ENCODE measurements around the gene PTH1R. TPM values are rescaled to one million over a fixed set of nuclear protein-coding genes. Genes with fewer than 3 reads are reported as not detected.

Gene PTH1R
- total RNA-seq, 1 experiment from 2014 or later: 1.0 TPM

DNA sequence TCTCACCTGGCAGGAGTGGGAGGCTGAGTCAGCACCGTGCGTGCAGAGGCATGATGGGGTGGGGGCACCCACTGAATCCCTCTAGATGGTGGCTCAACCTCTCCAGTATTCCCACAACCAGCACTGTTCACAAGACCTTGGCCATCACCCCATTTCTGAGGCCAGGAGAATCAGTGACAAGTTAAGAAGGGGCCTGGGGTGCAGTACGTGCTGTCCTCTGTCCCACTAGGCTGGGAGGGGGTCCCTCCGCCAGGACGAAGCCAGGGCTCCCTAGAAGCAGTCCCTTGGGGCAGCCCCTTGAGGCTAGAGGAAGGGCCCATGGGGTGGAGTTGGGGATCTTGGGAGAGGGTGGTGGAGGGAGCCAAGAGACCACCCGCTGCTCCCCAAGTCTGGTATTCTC lies 19.1 kb upstream of the PTH1R start:
- H3K4ac ChIP-seq (ENCODE audit: low read depth, low read length): no peak overlapping the region
- peaks cover 3 to 6% of the 10 kb centered on the region in 2 experiments; a peak in 3 of 4 replicates for H3K4me1 Mint-ChIP-seq
- H3K79me1 ChIP-seq (ENCODE audit: insufficient read depth, low read depth, low read length, poor library complexity, severe bottlenecking): no peaks in the 10 kb centered on the region
- H3K18ac ChIP-seq (ENCODE audit: insufficient read length, low read depth, low read length): no peak overlapping the region
- H3K56ac ChIP-seq (ENCODE audit: insufficient read length, low read depth, low read length): no peak overlapping the region
- no CpG with 5 or more reads among the region's 6 CpGs for WGBS (ENCODE audit: extremely low coverage, insufficient read length, low lambda C conversion rate)
- H4K5ac ChIP-seq (ENCODE audit: insufficient read length, low read depth, low read length): no peak overlapping the region
- no peaks in the 10 kb centered on the region for H3K4me1 ChIP-seq (ENCODE audit: insufficient read depth, low read length)
- no peaks in the 10 kb centered on the region for H3K79me2 ChIP-seq (ENCODE audit: insufficient read depth, low read length)
- no peak overlapping the region for H4K91ac ChIP-seq (ENCODE audit: insufficient read length, low read depth, low read length)
- no peak overlapping the region for H3K14ac ChIP-seq (ENCODE audit: insufficient read depth, low read length)
- H2BK5ac ChIP-seq (ENCODE audit: insufficient read length, low read length): no peak overlapping the region
- H2BK12ac ChIP-seq (ENCODE audit: insufficient read length, low read depth, low read length): no peak overlapping the region
- TF ChIP-seq, protein P1, sequence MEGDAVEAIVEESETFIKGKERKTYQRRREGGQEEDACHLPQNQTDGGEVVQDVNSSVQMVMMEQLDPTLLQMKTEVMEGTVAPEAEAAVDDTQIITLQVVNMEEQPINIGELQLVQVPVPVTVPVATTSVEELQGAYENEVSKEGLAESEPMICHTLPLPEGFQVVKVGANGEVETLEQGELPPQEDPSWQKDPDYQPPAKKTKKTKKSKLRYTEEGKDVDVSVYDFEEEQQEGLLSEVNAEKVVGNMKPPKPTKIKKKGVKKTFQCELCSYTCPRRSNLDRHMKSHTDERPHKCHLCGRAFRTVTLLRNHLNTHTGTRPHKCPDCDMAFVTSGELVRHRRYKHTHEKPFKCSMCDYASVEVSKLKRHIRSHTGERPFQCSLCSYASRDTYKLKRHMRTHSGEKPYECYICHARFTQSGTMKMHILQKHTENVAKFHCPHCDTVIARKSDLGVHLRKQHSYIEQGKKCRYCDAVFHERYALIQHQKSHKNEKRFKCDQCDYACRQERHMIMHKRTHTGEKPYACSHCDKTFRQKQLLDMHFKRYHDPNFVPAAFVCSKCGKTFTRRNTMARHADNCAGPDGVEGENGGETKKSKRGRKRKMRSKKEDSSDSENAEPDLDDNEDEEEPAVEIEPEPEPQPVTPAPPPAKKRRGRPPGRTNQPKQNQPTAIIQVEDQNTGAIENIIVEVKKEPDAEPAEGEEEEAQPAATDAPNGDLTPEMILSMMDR (conservative IDR thresholded peaks at IDR 0.05): no peak
- H3T11ph ChIP-seq (ENCODE audit: low read length): no peak overlapping the region
- H3K9me3 Mint-ChIP-seq: no peaks in the 10 kb centered on the region; a peak in 1 of 5 replicates
- DNase-seq: no peak
- no peaks in the 10 kb centered on the region for H4K20me1 ChIP-seq (ENCODE audit: control insufficient read depth, insufficient read depth, insufficient read length)
- H3K23ac ChIP-seq (ENCODE audit: insufficient read length, low read depth, low read length): no peak overlapping the region
- no peak overlapping the region for H2BK20ac ChIP-seq (ENCODE audit: low read depth, low read length, poor library complexity, severe bottlenecking)
- no peak overlapping the region for H2AK5ac ChIP-seq (ENCODE audit: insufficient read length, low read length)
- no peaks in the 10 kb centered on the region for H3K36me3 Mint-ChIP-seq (ENCODE audit: insufficient read depth in 1 of 3, low read depth in 3 of 3)
- no peak overlapping the region for H3K27ac ChIP-seq (ENCODE audit: insufficient read length, low read depth, low read length)
- no peaks in the 10 kb centered on the region for H3K9me3 ChIP-seq (ENCODE audit: control insufficient read depth, low read depth, low read length)
- H2AFZ ChIP-seq (ENCODE audit: low read length): no peak overlapping the region
- H3K4me2 ChIP-seq (ENCODE audit: insufficient read depth, insufficient read length, low read length): no peak overlapping the region
- peaks cover 37% of the 10 kb centered on the region for H3K27me3 Mint-ChIP-seq (ENCODE audit: low read depth)
- H2BK15ac ChIP-seq (ENCODE audit: low read depth, low read length): no peak overlapping the region
- H3K27me3 ChIP-seq (ENCODE audit: insufficient read depth, low read length): no peaks in the 10 kb centered on the region
- no peak overlapping the region for H3K9ac ChIP-seq (ENCODE audit: extremely low read depth, insufficient read length, low read length)
- H4K8ac ChIP-seq (replicated peaks; ENCODE audit: insufficient read length, low read depth, low read length): no peak overlapping the region
- no peak overlapping the region for H2BK120ac ChIP-seq (ENCODE audit: low read depth, low read length, poor library complexity, severe bottlenecking)
- peak overlapping the region in 1 of 3 experiments; percentile 65; a peak in 1 of 7 replicates for H3K27ac Mint-ChIP-seq
- no peak overlapping the region for H3K4me3 Mint-ChIP-seq
- H3K23me2 ChIP-seq (ENCODE audit: insufficient read length, low read depth, low read length, poor library complexity, severe bottlenecking): no peaks in the 10 kb centered on the region

Measured in H9 (cell line).